ENCODE data around the gene SMYD5.
"Not testable (repeated sequence)": the region's sequence is repeated elsewhere in the genome, so short reads cannot be mapped to it uniquely, and the experiment has no call there.

SMYD5 gene

DNA sequence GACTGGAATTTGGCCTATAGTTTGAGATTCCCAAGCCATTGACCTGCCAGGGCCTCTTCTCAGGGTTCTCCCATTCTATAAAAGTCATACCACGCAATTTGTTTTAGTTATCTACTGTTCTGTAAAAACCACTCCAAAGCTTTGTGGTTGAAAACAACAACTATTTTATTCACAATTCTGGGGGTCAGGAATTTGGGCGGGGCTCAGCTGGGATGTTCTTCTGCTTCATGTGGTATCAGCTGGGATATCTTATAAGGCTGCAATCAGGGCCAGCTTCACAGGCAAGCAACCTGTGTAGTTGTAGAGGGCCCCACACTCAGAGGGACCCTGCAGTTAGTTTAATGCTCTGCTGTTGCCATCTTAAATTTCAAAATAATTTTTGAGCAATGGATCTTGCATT is 28.1 kb upstream of the SMYD5 start:
- no peak for DNase-seq (ENCODE audit: low spot score)
- in situ Hi-C loops (cut with MboI; ENCODE audit: low sequenced_read_pairs, unreplicated experiment): loop anchor here (25.0 kb wide), 1 partner anchor 299 kb away; the partner anchor contains the start of gene SPR
- TF ChIP-seq, protein P1, sequence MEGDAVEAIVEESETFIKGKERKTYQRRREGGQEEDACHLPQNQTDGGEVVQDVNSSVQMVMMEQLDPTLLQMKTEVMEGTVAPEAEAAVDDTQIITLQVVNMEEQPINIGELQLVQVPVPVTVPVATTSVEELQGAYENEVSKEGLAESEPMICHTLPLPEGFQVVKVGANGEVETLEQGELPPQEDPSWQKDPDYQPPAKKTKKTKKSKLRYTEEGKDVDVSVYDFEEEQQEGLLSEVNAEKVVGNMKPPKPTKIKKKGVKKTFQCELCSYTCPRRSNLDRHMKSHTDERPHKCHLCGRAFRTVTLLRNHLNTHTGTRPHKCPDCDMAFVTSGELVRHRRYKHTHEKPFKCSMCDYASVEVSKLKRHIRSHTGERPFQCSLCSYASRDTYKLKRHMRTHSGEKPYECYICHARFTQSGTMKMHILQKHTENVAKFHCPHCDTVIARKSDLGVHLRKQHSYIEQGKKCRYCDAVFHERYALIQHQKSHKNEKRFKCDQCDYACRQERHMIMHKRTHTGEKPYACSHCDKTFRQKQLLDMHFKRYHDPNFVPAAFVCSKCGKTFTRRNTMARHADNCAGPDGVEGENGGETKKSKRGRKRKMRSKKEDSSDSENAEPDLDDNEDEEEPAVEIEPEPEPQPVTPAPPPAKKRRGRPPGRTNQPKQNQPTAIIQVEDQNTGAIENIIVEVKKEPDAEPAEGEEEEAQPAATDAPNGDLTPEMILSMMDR (IDR thresholded peaks at IDR 0.05; ENCODE audit: borderline replicate concordance, control extremely low read depth, extremely low read depth, insufficient read depth, missing control alignments): no peak

DNA sequence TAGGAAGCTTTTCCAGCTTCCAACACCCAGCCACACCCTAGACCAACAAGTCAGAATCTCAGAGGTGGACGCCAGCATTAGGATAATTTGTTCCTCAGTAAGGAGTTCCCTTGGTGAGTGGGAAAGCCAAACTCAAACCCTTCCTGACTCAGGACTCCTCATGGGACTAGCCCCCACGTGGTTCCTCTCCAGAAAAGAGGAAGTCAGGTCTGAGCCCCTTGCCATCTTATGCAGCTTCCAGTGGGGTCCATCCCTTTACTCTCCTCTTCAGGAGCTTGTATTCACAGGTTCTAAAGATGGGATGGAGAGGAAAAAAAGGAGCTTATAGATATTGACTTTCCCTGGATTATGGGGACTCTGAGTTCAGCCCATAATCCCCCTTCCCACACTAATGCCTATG is 26.5 kb upstream of the SMYD5 start:
- no peak for DNase-seq (ENCODE audit: low spot score)
- in situ Hi-C loops (cut with MboI; ENCODE audit: low sequenced_read_pairs, unreplicated experiment): loop anchor here (25.0 kb wide), 1 partner anchor 300 kb away; the partner anchor contains the start of gene SPR
- TF ChIP-seq, protein P1 (IDR thresholded peaks at IDR 0.05; ENCODE audit: borderline replicate concordance, control extremely low read depth, extremely low read depth, insufficient read depth, missing control alignments): no peak

DNA sequence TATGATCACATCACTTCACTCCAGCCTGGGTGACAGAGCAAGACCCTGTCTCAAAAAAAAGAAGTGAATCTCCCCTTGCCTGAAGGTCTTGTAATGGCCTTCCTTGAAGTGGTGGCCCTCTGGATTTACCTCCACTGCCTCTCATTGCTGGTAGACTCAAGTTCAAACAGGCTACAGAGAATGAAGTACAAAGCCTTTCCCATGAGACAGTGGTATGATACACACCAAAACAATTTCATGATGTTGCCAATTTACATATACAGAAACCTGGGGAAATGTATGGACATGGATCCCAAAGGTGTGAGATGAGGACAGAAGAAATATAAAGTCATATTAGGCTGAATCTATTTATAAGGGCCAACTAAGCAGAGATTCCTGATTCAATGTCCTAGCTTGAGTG is 16.5 kb upstream of the SMYD5 start:
- in situ Hi-C loops (cut with MboI; ENCODE audit: low sequenced_read_pairs, unreplicated experiment): loop anchor here (25.0 kb wide), 1 partner anchor 310 kb away; the partner anchor contains the start of gene SPR
- TF ChIP-seq, protein P1 (IDR thresholded peaks at IDR 0.05; ENCODE audit: borderline replicate concordance, control extremely low read depth, extremely low read depth, insufficient read depth, missing control alignments): no peak
- DNase-seq (ENCODE audit: low spot score): no peak

DNA sequence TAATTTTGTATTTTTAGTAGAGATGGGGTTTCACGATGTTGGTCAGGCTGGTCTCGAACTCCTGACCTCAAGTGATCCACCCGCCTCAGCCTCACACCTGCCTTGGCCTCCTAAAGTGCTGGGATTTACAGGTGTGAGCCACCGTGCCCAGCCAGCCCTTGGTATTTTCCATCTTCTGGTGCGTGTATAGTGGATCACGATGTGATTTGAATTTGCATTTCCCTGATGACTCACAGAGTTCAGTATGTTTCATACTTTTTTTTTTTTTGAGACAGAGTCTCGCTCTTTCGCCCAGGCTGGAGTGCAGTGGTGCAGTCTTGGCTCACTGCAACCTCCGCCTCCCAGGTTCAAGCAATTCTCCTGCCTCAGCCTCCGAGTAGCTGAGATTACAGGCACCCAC is 13.8 kb upstream of the SMYD5 start:
- in situ Hi-C loops (cut with MboI; ENCODE audit: low sequenced_read_pairs, unreplicated experiment); DNase-seq (ENCODE audit: low spot score): not testable (repeated sequence)

DNA sequence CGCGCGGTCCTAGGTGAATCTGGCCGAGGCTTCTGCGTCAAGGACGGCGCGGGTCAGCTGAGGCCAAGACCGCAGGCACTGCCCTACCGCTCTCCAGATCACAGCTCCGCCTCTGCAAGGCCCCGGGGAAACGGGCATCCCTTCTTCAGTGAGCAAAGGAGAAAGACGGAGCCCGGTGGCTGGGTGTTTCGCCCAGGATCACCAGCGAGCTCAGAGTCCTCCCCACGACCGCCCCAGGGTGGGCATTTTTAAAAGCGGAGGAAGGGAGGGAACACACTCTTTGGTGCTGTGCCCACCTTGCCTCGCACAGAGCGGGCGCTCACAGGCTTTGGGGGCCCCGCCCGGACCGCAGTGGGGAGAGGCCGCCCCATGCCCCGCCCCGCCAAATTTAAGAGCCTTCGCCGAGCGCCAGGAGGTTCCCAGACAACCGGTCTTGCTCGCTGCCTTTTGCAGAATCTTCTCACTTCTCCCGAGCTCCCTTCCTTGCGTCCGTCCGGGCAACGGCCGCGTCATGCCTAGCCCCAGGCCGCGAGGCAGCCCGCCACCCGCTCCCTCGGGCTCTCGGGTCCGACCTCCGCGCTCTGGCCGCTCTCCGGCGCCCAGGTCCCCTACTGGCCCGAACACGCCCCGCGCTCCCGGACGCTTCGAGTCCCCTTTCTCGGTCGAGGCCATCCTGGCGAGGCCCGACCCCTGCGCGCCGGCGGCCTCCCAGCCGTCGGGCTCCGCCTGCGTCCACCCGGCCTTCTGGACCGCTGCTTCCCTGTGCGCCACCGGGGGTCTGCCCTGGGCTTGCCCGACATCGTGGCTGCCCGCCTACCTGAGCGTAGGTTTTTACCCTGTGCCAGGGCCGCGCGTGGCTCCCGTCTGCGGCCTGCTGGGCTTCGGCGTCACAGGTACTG is 11.6 kb upstream of the SMYD5 start, which contains the start of gene NOTO:
Gene NOTO (plus strand): TSS at position 419 of the 899 bp plus-strand sequence. CDS start 93 bp downstream, at position 512.
- no peak for DNase-seq (ENCODE audit: low spot score)
- in situ Hi-C loops (cut with MboI; ENCODE audit: low sequenced_read_pairs, unreplicated experiment): no loop called here
- TF ChIP-seq, protein P1 (IDR thresholded peaks at IDR 0.05; ENCODE audit: borderline replicate concordance, control extremely low read depth, extremely low read depth, insufficient read depth, missing control alignments): no peak

DNA sequence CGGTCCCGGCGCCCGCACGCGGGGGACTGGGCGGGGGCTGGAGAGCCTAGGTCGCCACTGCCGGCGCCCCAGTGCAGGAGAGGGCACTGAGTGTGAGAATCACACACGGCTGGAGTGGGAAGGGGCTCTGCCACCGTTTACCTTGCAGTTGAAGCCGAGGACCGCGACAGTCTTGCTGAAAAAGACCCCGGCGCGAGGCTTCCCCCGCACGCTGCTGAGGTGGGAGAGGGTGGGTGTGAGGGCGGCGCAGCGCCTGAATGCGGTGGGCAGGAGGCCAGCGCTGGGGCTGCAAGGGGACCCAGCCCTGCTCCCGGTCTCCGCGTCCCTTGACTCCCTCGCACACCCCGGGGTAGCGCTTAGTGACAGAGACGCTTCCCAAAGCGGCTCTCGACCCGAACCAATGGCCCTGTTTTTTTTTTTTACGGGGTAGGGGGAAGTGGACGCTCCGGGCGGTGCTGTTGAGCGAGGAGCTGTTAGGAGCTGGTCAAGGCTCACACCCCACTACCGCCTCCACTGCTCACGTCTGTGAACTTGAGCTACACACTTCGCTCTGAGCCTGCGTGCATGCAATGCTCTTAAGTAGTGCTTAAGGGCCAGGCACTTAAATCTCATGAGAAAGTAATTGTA is 10.9 kb upstream of the SMYD5 start:
- in situ Hi-C loops (cut with MboI; ENCODE audit: low sequenced_read_pairs, unreplicated experiment): no loop called here
- no peak for DNase-seq (ENCODE audit: low spot score)
- TF ChIP-seq, protein P1 (IDR thresholded peaks at IDR 0.05; ENCODE audit: borderline replicate concordance, control extremely low read depth, extremely low read depth, insufficient read depth, missing control alignments): no peak

DNA sequence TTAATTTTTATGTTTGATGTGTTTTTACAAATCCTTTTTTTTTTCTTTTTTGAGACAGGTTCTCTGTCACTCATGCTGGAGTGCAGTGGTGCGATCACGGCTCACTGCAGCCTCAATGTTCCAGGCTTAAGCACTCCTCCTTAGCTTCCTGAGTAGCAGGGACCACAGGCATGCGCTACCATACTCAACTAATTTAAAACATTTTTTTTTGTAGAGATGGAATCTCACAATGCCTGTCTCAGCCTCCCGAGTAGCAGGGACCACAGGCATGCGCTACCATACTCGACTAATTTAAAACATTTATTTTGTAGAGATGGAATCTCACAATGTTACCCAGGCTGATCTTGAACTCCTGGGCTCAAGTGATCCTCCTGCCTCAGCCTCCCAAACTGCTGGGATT is 8.4 kb upstream of the SMYD5 start:
- TF ChIP-seq, protein P1 (IDR thresholded peaks at IDR 0.05; ENCODE audit: borderline replicate concordance, control extremely low read depth, extremely low read depth, insufficient read depth, missing control alignments): no peak
- DNase-seq (ENCODE audit: low spot score): no peak
- in situ Hi-C loops (cut with MboI; ENCODE audit: low sequenced_read_pairs, unreplicated experiment): no loop called here
